GM12872 (cell line): Measurements from ENCODE around the gene TBXAS1.

Source experiments
- TF ChIP-seq, protein P1 (sequence below): IDR thresholded peaks from 3 replicates; pipeline ENCODE4 v1.5.1; 2011; ENCODE audit warnings: low read depth, mild to moderate bottlenecking, low read length, moderate library complexity; ENCODE audit not compliant: insufficient read depth

Gene TBXAS1

DNA sequence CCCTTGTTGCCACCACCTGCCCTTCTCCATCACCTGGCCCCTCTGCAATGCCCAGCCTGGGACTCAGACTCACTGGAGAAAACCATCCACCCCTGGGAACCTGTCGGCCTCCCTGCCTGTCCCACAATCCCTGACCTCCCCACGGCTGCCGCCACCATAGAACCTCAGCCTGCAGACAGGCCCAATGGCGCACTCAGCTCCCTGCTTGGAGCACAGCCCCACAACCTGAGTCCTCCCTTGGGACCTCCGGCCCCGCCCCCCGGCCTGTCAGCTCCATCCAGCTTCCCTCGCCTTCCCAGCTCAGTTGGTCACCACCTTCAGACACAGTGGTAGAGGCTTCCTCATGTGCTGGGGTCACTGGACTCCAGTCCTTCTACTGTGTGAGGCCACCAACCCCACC, 192.5 kb downstream of the TBXAS1 start:
- TF ChIP-seq, protein P1, sequence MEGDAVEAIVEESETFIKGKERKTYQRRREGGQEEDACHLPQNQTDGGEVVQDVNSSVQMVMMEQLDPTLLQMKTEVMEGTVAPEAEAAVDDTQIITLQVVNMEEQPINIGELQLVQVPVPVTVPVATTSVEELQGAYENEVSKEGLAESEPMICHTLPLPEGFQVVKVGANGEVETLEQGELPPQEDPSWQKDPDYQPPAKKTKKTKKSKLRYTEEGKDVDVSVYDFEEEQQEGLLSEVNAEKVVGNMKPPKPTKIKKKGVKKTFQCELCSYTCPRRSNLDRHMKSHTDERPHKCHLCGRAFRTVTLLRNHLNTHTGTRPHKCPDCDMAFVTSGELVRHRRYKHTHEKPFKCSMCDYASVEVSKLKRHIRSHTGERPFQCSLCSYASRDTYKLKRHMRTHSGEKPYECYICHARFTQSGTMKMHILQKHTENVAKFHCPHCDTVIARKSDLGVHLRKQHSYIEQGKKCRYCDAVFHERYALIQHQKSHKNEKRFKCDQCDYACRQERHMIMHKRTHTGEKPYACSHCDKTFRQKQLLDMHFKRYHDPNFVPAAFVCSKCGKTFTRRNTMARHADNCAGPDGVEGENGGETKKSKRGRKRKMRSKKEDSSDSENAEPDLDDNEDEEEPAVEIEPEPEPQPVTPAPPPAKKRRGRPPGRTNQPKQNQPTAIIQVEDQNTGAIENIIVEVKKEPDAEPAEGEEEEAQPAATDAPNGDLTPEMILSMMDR, result no peak

DNA sequence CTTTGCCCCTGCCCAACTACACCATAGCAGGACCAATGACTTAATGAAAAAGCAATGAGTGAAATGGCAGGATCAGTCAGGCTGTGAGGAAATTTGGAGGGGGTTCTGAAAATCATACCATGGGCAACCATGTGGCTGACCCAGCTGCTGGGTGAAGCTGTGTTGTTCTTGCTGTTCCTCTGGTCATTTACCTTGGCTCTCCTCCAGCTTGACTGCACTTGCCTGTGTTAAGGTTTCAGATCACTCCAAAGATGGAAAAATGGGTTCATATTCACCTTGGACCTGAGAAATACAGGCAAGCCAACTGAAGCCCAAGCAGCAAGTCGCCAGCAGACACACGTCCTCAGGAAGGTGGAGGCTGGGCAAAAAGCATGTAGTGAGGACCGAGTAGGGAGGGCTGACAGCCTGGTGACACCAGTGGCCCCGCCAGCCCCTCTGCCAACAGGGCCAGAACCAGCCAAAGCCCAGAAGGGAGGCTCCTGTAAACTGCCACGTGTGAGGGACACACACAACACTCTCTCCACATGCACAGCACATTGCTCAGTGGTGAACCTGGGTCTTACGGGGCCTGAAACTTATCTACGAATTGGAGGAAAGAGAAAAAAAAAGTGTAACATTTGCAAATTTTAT, 193.6 kb downstream of the TBXAS1 start:
- TF ChIP-seq, protein P1, result no peak

DNA sequence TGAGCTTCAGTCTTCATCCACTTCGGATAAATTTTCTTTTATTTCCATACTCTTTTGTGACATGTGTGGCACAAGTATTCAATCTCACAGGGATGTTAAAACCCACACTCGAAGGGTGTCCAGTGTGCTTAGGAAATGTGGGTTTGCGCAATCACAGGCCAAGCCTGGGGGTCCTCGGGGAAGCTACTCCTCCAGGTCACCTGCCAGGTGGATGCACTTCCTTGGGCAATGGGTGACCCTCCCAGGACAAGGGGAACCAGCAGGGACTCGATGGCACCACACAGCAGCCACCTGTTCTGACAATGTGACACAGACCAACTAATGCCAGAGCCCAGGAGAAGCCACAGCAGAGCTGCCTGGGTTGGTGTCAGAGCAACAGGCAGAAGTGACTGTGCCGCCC, 194.7 kb downstream of the TBXAS1 start:
- TF ChIP-seq, protein P1, result no peak

DNA sequence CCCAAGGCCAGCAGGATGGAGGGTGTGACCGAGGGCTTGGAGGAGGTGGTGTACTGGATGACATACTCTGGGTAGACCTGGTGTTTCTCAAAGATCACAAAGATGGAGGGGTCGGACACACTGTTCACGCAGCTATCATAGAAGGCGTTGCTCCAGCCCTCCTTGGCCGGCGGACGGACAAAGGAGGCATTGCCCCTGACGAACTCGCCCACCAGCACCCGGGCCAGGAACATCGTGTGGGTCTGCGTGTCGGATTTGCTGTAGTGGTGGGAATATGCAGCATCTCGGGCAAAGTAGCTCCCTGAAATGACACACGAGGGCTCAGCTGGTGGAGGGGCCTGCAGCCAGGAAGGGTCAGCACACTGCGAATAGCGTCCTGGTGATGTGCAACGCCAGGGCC, 195.5 kb downstream of the TBXAS1 start:
- TF ChIP-seq, protein P1, result no peak

DNA sequence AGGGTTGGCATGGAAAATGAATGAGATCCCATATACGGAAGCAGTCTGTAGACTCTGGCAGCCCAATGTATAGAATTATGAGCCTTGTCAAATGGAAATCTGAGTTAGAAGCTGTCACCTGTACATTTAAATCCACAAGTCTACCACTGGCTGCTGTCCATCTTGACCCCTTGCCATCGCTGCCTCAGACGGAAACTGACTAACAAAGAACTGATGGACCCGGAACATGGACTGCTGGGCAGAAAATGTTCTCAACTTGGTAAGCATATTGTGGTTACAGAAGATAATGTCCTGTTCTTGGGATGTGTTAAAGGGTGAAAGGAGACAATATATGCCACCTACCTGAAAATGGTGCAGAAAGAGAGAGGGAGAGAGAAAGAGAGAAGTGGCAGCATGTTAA, 196.2 kb downstream of the TBXAS1 start:
- TF ChIP-seq, protein P1, result no peak

DNA sequence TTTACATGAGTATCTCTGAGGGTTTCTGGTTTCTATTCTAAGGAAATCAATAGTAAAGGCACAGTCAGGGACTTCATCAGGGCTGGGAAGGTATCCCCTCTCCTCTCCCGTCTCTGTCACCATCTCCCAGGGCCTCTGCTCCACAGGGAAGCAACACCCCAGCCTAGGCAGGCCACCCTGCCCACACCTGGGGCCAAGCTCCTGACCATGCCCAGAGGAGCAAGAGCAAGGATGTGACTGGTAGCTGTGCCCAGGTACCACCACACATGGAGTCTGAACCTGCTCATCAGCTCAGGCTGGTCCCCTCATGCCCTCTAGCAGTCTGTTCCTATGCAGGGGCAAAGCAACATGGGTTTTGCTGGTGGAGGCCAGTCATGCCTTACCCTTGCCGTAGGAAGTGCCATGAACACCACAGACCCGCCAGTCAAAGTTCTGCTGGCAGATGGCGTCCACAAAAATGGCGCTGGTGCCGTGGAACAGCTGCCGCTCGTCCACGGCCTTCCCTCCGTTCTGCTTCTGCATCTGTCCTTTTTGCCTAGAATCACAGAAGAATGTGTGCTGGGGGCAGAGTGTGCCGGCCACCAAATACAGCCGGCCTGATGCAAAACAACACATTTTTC, 196.9 kb downstream of the TBXAS1 start:
- TF ChIP-seq, protein P1, result no peak

DNA sequence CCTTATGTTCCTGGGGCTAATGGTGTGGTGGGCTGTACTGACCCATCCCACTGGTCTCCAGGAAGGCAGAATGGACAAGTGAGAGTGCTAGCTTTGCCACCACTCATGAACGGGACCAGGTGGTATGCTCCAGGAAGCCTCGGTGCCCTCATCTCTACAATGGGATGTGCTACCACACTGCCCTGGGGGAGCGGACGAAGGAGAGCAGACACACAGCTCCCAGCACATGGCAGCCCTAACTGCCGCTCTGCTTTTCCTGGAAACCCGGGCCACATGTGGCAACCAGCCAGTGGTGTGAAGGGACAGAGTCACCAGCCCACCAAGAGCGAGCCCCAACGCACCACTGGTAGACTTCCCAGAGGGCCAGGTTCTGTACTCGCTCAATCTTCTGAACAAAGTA, 197.9 kb downstream of the TBXAS1 start:
- TF ChIP-seq, protein P1, result no peak
